Hematopoietic multipotent progenitor cell (in vitro differentiated cells): ENCODE results near the gene CCDC27. TPM values are rescaled to one million over a fixed set of nuclear protein-coding genes. Genes with fewer than 3 reads are reported as not detected.

ENCODE experiments used
- DNase-seq, 3 donors: peaks; one replicate each; pipeline ENCODE4 v3.0.0-alpha.2; 2011 to 2015; ENCODE audit warnings: low read depth in 2 of 3, low spot score in 2 of 3
- total RNA-seq: library from RNA; depleted of rRNA; stranded (reverse); fragments of >200 nt; gene quantifications from one replicate; pipeline ENCODE4 v1.2.3, GENCODE V29; 2012

CCDC27 gene
- total RNA-seq, 1 donor, result not detected

- no peak for DNase-seq
Observed at GRCh38 chr1:3774276-3774945, 22.2 kb downstream of the CCDC27 start.

- no peak for DNase-seq
Observed at GRCh38 chr1:3774946-3775489, 22.8 kb downstream of the CCDC27 start.

GRCh38 chr1:3775490-3776230, 23.4 kb downstream of the CCDC27 start:
- DNase-seq, result peak in 2 of 3 donors; percentile 62 to 71

- no peak for DNase-seq
Observed at GRCh38 chr1:3776231-3776961, 24.1 kb downstream of the CCDC27 start.

GRCh38 chr1:3777078-3777547, 24.9 kb downstream of the CCDC27 start:
- no peak for DNase-seq

- no peak for DNase-seq
Observed at GRCh38 chr1:3777647-3778589, 25.7 kb downstream of the CCDC27 start.

GRCh38 chr1:3778590-3779264, 26.5 kb downstream of the CCDC27 start:
- DNase-seq, result no peak

- no peak for DNase-seq
Observed at GRCh38 chr1:3779265-3779911, 27.1 kb downstream of the CCDC27 start.

- DNase-seq, result no peak
Observed at GRCh38 chr1:3779912-3780416, 27.7 kb downstream of the CCDC27 start.

- no peak for DNase-seq
Observed at GRCh38 chr1:3780901-3781300, 28.7 kb downstream of the CCDC27 start.

- DNase-seq, result no peak
Observed at GRCh38 chr1:3783651-3784474, 31.6 kb downstream of the CCDC27 start.

GRCh38 chr1:3785045-3785444, 32.8 kb downstream of the CCDC27 start:
- no peak for DNase-seq

GRCh38 chr1:3785456-3786157, 33.4 kb downstream of the CCDC27 start:
- DNase-seq, result peak in 1 of 3 donors; percentile 33

GRCh38 chr1:3786468-3787348, 34.5 kb downstream of the CCDC27 start:
- DNase-seq, result no peak

- DNase-seq, result no peak
Observed at GRCh38 chr1:3787349-3787715, 35.1 kb downstream of the CCDC27 start.
